GM21367 (cell line): Measurements from ENCODE around the gene KCNC3.

ENCODE experiments used
- ATAC-seq: cut with Tn5 transposase; IDR thresholded peaks from one replicate; pipeline ENCODE4 v1.9.1; 2021; ENCODE audit not compliant: unreplicated experiment

The KCNC3 gene

GRCh38 chr19:50329146-50329925 is at the start of gene KCNC3:
Gene KCNC3, minus strand, starts transcription at chr19:50329377. Its CDS starts 295 bp downstream, at chr19:50329082.
- ATAC-seq = peak; percentile 32

- no peak for ATAC-seq
Measured at GRCh38 chr19:50378863-50379236, 49.7 kb upstream of the KCNC3 start.

- ATAC-seq = no peak
Measured at GRCh38 chr19:50378169-50378862, 49.1 kb upstream of the KCNC3 start.

- no peak for ATAC-seq
Measured at GRCh38 chr19:50377517-50377916, 48.3 kb upstream of the KCNC3 start.

GRCh38 chr19:50377051-50377461 is 47.9 kb upstream of the KCNC3 start:
- peak; percentile 2 for ATAC-seq

GRCh38 chr19:50376166-50377050 is 47.2 kb upstream of the KCNC3 start, which contains the start of gene NR1H2:
Gene NR1H2, plus strand, starts transcription at chr19:50376457. Its CDS starts 1,149 bp downstream, at chr19:50377606.
- peak; percentile 64 for ATAC-seq

GRCh38 chr19:50371914-50372475 is 42.8 kb upstream of the KCNC3 start:
- ATAC-seq = no peak

GRCh38 chr19:50368649-50369570 is 39.7 kb upstream of the KCNC3 start:
- ATAC-seq = no peak

GRCh38 chr19:50365434-50366306 is 36.5 kb upstream of the KCNC3 start, which contains the start of gene NAPSA:
Gene NAPSA, minus strand, starts transcription at chr19:50365639. Its CDS starts 18 bp downstream, at chr19:50365621.
- no peak for ATAC-seq

GRCh38 chr19:50362656-50363424 is 33.7 kb upstream of the KCNC3 start:
- no peak for ATAC-seq

- no peak for ATAC-seq
Measured at GRCh38 chr19:50362030-50362412, 32.8 kb upstream of the KCNC3 start.

- no peak for ATAC-seq
Measured at GRCh38 chr19:50361290-50362029, 32.3 kb upstream of the KCNC3 start.

- no peak for ATAC-seq
Measured at GRCh38 chr19:50359328-50359818, 30.2 kb upstream of the KCNC3 start.

- ATAC-seq = no peak
Measured at GRCh38 chr19:50358483-50359327, 29.5 kb upstream of the KCNC3 start.

- no peak for ATAC-seq
Measured at GRCh38 chr19:50357178-50358100, 28.3 kb upstream of the KCNC3 start.
